Smooth muscle cell (in vitro differentiated cells): Measurements from ENCODE around the gene EXT2. TPM values are rescaled to one million over a fixed set of nuclear protein-coding genes. Genes with fewer than 3 reads are reported as not detected.

Experiments
- DNase-seq: peaks from one replicate; lab custom pipeline; 2025; ENCODE audit not compliant: unreplicated experiment; lab: John Stamatoyannopoulos, UW
- H2AFZ ChIP-seq: fragments of 200-600 bp; sonication (generic); 2 replicates; pipeline ENCODE4 v1.6.0; 2016; ENCODE audit warnings: antibody characterized with exemption, low read depth, mild to moderate bottlenecking
- H3F3A ChIP-seq: fragments of 200-600 bp; sonication (generic); 2 replicates; pipeline ENCODE4 v1.6.0; 2017; ENCODE audit warnings: antibody characterized with exemption, low read depth
- H3K27ac ChIP-seq: fragments of 200-600 bp; sonication (generic); 2 replicates; pipeline ENCODE4 v1.5.1; 2016; ENCODE audit warnings: low read depth, mild to moderate bottlenecking
- H3K27me3 ChIP-seq: fragments of 200-600 bp; sonication (generic); 2 replicates; pipeline ENCODE4 v1.6.1; 2016; ENCODE audit warnings: low read depth, mild to moderate bottlenecking
- H3K36me3 ChIP-seq: fragments of 200-600 bp; sonication (generic); 2 replicates; pipeline ENCODE4 v1.5.1; 2016; ENCODE audit warnings: low read depth
- H3K4me1 ChIP-seq: fragments of 200-600 bp; sonication (generic); 2 replicates; pipeline ENCODE4 v1.5.1; 2016; ENCODE audit warnings: low read depth
- H3K4me2 ChIP-seq: fragments of 200-600 bp; sonication (generic); 2 replicates; pipeline ENCODE4 v1.6.0; 2016; ENCODE audit warnings: mild to moderate bottlenecking
- H3K4me3 ChIP-seq: fragments of 200-600 bp; sonication (generic); 2 replicates; pipeline ENCODE4 v1.5.1; 2016; ENCODE audit warnings: mild to moderate bottlenecking
- H3K79me2 ChIP-seq: fragments of 200-600 bp; sonication (generic); 2 replicates; pipeline ENCODE4 v1.6.0; 2016; ENCODE audit warnings: low read depth, mild to moderate bottlenecking
- H3K9ac ChIP-seq: fragments of 200-600 bp; sonication (generic); 2 replicates; pipeline ENCODE4 v1.6.0; 2016; ENCODE audit warnings: low read depth
- H3K9me3 ChIP-seq: fragments of 200-600 bp; sonication (generic); replicated peaks from 2 replicates; pipeline ENCODE4 v1.5.1; 2016; ENCODE audit warnings: low read depth
- H4K20me1 ChIP-seq: fragments of 200-600 bp; sonication (generic); 2 replicates; pipeline ENCODE4 v1.6.0; 2016; ENCODE audit warnings: low read depth
- WGBS: methylation state at CpG from one replicate; pipeline ENCODE4 v1.1.7; 2016; ENCODE audit warnings: low lambda C conversion rate; 5-methylcytosine and 5-hydroxymethylcytosine counted together
- polyA plus RNA-seq: library from polyadenylated mRNA; unstranded; fragments of >200 nt; fragmentation: Nextera tagmentation; extraction: Ambion mirVana; gene quantifications from 2 replicates; pipeline ENCODE4 v1.2.1, GENCODE V29; 2016
- total RNA-seq: library from RNA; depleted of rRNA; stranded (reverse); fragments of >200 nt; gene quantifications from 2 replicates; pipeline ENCODE4 v1.2.3, GENCODE V29; 2014
- TF ChIP-seq, protein P1 (sequence below): fragments of 200-600 bp; sonication (generic); IDR thresholded peaks from 2 replicates; pipeline ENCODE4 v1.5.1; 2017; ENCODE audit warnings: borderline replicate concordance, mild to moderate bottlenecking, antibody characterized with exemption; ENCODE audit not compliant: insufficient read depth, poor library complexity, severe bottlenecking

The EXT2 gene
- total and polyA plus RNA-seq, 2 experiments from 2014 or later: 87.6 to 144 TPM

DNA sequence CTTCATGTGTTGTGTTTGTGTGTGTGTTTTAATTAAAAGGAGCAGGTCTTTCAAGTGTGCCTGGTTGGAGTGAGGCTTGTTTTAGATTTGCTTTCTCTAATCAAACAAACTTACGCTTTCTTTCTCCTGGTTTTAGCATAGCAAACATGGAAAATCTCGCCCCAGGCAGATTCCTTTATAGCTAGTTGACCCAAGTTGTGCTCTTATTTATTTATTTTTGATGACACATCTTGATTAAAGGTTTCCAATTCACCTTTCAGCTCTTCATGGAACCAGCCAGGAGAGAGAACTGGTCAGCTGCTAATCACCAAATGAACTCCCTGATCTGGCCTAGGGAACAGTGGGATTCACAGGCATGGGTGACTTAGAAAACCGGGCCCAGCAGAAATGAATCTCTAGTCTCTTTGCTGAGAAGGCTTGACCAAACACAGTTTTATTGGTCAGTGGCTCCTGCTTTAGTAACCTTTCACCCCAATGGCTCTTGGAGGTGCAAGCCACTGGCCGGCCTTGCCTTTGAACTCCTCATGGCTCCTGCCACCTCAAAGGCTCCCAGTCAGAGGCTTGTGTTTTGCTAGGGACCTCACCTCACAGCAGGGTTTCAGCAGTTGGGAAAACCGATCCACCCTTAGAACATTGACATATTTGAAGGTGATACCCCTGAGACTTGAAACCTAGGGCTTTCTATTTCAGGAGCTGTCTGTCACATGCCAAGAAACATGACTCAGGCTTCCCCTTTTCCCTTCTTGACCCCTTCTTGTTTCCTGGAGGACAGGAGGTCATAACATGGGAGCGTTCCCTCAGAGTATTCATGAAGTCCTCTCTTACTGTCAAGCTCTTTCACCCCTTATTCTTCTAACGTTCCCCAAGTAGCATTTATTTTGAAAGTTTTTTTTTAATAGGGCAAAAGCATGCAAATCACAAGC lies 48.8 kb downstream of the EXT2 start:
- Histone ChIP-seq H3K27ac (no peak overlapping the region), H2AFZ (no peak overlapping the region), H3K27me3 (peaks cover 23% of the 10 kb centered on the region), H3K4me2 (no peak overlapping the region), H4K20me1 (peaks cover 50% of the 10 kb centered on the region), H3K36me3 (peaks cover 6% of the 10 kb centered on the region), H3K79me2 (no peaks in the 10 kb centered on the region), H3K9ac (no peak overlapping the region), H3K4me3 (no peak overlapping the region), H3K4me1 (peaks cover 7% of the 10 kb centered on the region), H3F3A (no peaks in the 10 kb centered on the region), H3K9me3 (no peaks in the 10 kb centered on the region)
- TF ChIP-seq, protein P1, sequence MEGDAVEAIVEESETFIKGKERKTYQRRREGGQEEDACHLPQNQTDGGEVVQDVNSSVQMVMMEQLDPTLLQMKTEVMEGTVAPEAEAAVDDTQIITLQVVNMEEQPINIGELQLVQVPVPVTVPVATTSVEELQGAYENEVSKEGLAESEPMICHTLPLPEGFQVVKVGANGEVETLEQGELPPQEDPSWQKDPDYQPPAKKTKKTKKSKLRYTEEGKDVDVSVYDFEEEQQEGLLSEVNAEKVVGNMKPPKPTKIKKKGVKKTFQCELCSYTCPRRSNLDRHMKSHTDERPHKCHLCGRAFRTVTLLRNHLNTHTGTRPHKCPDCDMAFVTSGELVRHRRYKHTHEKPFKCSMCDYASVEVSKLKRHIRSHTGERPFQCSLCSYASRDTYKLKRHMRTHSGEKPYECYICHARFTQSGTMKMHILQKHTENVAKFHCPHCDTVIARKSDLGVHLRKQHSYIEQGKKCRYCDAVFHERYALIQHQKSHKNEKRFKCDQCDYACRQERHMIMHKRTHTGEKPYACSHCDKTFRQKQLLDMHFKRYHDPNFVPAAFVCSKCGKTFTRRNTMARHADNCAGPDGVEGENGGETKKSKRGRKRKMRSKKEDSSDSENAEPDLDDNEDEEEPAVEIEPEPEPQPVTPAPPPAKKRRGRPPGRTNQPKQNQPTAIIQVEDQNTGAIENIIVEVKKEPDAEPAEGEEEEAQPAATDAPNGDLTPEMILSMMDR: no peak
- no peak for DNase-seq
- WGBS: 97% methylated on average over 7 of the region's 7 CpGs

DNA sequence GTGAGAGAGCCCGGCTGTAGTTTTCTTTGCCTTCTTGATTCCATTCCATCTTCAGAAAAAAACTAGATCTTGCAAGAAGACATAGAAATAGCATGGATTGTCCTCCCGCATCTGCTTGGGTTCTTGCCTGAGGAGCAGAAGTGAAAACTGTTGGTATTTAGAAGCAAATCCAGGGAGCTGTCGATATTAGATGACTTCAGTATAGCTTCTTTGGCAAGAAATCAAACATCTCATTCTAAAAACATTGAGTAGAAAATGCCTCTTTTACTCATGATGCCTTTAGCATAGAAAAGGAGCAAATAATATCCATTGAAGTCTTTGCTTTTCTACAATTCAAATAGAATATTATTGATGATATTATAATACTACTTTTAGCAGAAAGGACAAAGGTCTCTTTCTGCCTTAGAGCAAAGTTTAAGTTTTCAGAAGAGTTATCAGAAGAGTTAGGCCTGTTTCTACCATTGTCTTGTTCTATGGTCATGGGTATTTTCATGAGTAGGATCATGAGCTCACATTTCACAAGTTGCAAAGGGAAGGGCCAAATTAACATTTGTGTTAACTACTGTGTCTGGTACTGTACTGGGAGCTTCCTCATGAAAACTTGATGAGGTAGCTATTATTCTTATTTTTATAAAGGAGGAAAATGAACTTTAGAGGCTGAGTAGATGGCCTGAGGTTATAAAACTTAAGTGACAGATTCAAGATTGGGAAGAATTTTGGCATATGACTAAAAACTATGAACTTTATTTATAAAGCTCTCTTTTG lies 49.7 kb downstream of the EXT2 start:
- Histone ChIP-seq H4K20me1 (peaks cover 41% of the 10 kb centered on the region), H3K9me3 (no peaks in the 10 kb centered on the region), H3F3A (no peaks in the 10 kb centered on the region), H3K27me3 (peaks cover 23% of the 10 kb centered on the region), H3K9ac (no peak overlapping the region), H3K36me3 (peaks cover 10% of the 10 kb centered on the region), H2AFZ (no peak overlapping the region), H3K79me2 (no peaks in the 10 kb centered on the region), H3K4me1 (no peaks in the 10 kb centered on the region), H3K4me2 (no peak overlapping the region), H3K4me3 (no peak overlapping the region), H3K27ac (no peak overlapping the region)
- no peak for DNase-seq
- TF ChIP-seq, protein P1: no peak
- 99% methylated on average over 3 of the region's 3 CpGs for WGBS

DNA sequence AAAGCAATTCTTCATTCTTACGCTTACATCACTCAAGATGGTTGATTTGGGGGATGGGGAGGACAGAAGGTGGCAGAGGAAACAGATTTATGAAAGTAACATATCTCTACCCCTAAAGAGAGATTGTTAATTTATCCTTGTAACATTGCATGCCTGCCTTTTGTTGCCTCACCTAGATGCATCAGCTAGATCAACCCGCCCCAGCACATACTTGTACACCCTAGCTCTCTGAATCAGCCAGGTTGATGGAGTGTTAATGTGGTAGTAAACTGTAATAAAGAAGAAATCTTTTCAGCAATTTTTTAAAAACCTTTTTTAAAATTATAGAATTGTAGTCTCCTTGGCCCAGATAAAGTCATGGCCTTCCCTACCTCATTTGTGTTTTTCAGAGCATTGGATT lies 51.5 kb downstream of the EXT2 start:
- no peak overlapping the region for H3K9ac ChIP-seq
- H3F3A ChIP-seq: no peaks in the 10 kb centered on the region
- no peaks in the 10 kb centered on the region for H3K79me2 ChIP-seq
- TF ChIP-seq, protein P1: no peak
- no peak overlapping the region for H3K27ac ChIP-seq
- WGBS: 97% methylated on average over 2 of the region's 2 CpGs
- no peak overlapping the region for H2AFZ ChIP-seq
- H3K36me3 ChIP-seq: peaks cover 18% of the 10 kb centered on the region
- H3K9me3 ChIP-seq: no peaks in the 10 kb centered on the region
- peaks cover 24% of the 10 kb centered on the region for H4K20me1 ChIP-seq
- H3K4me1 ChIP-seq: no peaks in the 10 kb centered on the region
- no peak for DNase-seq
- H3K4me3 ChIP-seq: no peak overlapping the region
- no peak overlapping the region for H3K4me2 ChIP-seq
- peaks cover 23% of the 10 kb centered on the region for H3K27me3 ChIP-seq
